ENCODE data around the gene PURB.

The PURB gene

DNA sequence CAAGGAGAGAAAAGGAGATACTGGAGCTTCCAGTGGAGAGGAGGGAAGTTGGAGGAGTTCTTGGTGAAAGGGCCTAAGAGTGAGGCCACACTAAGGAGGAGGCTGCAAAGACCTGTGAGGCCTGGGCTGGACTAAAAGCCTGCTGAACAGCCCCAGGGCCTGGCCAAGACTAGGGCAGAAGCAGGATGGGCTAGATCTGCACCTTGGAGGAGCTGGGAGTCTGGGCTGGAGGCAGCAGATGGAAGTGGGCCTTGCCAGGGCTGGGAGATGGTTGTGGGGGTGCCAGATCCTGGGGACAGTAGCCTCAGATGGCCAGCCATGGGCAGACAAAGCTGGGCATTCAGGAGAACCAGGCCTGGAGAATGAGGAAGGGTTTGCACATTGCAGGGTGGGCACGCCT, 6.5 kb upstream of the PURB start:
- no peak overlapping the region for H3K4me3 ChIP-seq (ENCODE audit: extremely low read depth, insufficient read depth, low read length, poor library complexity, severe bottlenecking)
- no peaks in the 10 kb centered on the region for H3K36me3 ChIP-seq (ENCODE audit: control insufficient read depth, insufficient read depth, low read length)
- no peaks in the 10 kb centered on the region for H3K9me3 ChIP-seq (ENCODE audit: control insufficient read depth, low read length)
- 82 to 100% methylated on average over 1 of the region's 1 CpG for WGBS, 2 experiments (ENCODE audit: insufficient coverage in 2 of 2)
- no peaks in the 10 kb centered on the region for H3K4me1 ChIP-seq (ENCODE audit: control insufficient read depth, insufficient read depth, low read length, poor library complexity, severe bottlenecking)
- no peak overlapping the region for H3K27ac ChIP-seq (ENCODE audit: low read depth, low read length, severe bottlenecking)

DNA sequence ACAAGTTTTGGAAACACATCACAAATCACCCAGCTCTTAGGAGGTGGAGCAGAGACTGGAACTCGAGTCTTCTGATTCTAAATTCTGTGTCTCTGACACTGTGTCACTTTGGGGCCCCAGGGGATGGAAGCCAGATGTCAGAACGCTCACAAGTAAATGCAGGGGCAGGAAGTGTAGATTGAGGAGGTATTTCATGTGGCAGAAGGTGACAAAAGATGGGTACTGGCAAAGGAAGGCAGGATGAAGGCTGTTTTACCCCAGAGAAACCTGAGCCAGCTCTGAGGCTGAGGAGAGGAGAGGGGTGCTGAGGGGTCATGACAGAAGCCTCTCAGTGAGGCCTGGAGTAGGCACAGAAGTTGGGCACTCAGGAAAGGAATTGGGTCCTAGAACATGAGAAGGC, 6.0 kb upstream of the PURB start:
- Histone ChIP-seq H3K9me3 (ENCODE audit: control insufficient read depth, low read length) (no peaks in the 10 kb centered on the region), H3K27ac (ENCODE audit: low read depth, low read length, severe bottlenecking) (no peak overlapping the region), H3K36me3 (ENCODE audit: control insufficient read depth, insufficient read depth, low read length) (no peaks in the 10 kb centered on the region), H3K4me1 (ENCODE audit: control insufficient read depth, insufficient read depth, low read length, poor library complexity, severe bottlenecking) (no peaks in the 10 kb centered on the region), H3K4me3 (ENCODE audit: extremely low read depth, insufficient read depth, low read length, poor library complexity, severe bottlenecking) (no peak overlapping the region)
- WGBS, 2 experiments (ENCODE audit: insufficient coverage in 2 of 2): 55 to 79% methylated on average over 2 of the region's 2 CpGs

DNA sequence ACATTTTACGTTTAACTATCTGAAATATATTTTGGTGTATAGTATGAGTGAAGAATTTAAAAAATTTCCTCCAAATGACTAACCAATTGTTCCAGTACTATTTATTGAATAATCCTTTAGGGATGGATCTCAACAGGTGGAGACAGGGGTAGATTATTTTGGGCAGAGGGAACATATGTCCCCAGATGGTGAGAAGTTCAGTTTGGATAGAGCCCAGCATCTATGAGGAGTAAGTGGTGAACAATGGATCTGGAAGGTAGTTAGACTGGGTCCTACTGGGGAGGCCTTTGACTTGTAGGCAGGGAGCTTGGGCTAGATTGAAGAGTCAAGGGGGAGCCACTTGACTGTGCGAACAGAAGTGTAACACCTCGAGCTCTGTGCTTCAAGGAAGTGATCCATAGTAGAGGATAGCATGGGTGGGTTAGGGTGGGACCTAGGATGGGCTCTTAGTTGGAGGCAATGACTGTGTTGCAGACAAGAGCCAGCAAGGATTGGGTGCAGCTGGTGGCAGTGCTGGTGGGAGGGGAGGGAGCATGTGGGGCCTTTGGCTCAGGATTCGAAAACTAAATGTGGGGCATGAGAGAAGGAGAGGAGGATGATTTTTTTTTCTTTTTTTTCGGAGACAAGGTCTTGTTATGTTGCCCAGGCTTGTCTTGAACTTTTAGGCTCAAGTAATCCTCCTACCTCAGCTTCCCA, 3.9 kb upstream of the PURB start:
- 53 to 86% methylated on average over 2 to 3 of the region's 5 CpGs for WGBS, 2 experiments (ENCODE audit: insufficient coverage in 2 of 2)

DNA sequence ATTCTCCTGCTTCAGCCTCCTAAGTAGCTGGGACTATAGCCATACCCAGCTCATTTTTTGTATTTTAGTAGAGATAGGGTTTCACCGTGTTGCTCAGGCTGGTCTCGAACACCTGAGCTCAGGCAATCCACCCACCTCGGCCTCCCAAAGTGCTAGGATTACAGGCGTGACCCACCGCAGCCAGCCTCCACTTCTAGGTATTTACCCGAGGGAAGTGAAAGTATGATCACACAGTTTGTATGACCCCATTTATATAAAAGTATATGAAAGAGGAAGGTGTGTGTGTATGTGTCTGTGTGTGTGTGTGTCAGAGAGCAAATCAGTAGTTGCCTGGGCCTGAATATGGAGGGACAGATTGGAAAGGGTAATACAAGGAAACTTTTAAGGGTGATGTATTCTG, 2.0 kb upstream of the PURB start:
- Histone ChIP-seq H3K36me3 (ENCODE audit: control insufficient read depth, insufficient read depth, low read length) (peaks cover 20% of the 10 kb centered on the region), H3K27ac (ENCODE audit: low read depth, low read length, severe bottlenecking) (no peak overlapping the region), H3K4me3 (ENCODE audit: extremely low read depth, insufficient read depth, low read length, poor library complexity, severe bottlenecking) (no peak overlapping the region), H3K4me1 (ENCODE audit: control insufficient read depth, insufficient read depth, low read length, poor library complexity, severe bottlenecking) (peaks cover 15% of the 10 kb centered on the region), H3K9me3 (ENCODE audit: control insufficient read depth, low read length) (no peaks in the 10 kb centered on the region)
- WGBS, 2 experiments (ENCODE audit: insufficient coverage in 2 of 2): 87 to 100% methylated on average over 3 to 5 of the region's 6 CpGs

More for the DNA sequence above, 3.9 kb upstream of the PURB start:
- H3K36me3 ChIP-seq (ENCODE audit: control insufficient read depth, insufficient read depth, low read length): peaks cover 1% of the 10 kb centered on the region
- H3K4me1 ChIP-seq (ENCODE audit: control insufficient read depth, insufficient read depth, low read length, poor library complexity, severe bottlenecking): no peaks in the 10 kb centered on the region
- no peak overlapping the region for H3K4me3 ChIP-seq (ENCODE audit: extremely low read depth, insufficient read depth, low read length, poor library complexity, severe bottlenecking)
- no peaks in the 10 kb centered on the region for H3K9me3 ChIP-seq (ENCODE audit: control insufficient read depth, low read length)
- no peak overlapping the region for H3K27ac ChIP-seq (ENCODE audit: low read depth, low read length, severe bottlenecking)

DNA sequence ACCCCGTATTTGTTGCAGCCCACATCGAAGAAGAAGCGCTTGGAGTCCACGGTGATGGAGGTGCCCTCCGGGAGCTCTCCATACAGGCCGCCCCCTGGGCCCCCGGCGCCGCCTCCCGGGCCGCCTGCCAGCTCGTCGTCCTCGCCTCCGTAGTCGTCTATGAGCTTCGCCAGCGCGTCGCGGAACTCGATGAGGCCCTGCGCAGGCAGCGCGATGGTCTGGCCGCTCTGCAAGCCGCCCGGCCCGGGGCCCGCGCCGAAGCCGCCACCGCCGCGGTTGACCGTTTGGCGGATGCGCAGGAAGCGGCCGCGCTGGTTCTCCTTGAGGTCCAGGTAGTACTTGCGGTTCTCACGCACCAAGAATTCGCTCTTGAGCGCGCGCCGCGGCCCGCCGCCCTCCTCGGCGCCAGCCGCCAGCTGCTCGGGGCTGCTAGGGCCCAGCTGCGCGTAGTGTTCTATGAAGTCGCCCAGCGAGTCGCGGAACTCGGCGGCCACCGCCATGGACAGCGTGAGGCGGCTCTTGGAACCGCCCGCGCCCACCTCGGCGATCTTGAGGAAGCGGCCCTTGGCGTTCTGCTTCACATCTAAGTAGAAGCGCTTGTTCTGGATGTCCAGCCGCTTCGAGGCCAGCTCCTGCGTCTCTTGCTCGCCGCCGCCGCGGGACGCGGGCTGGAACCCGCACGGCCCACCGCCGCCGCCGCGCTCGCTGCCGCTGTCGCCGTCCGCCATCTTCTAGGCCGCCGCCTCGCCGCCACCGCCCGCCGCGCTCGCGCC, 523 bp downstream of the PURB start:
- Histone ChIP-seq H3K36me3 (ENCODE audit: control insufficient read depth, insufficient read depth, low read length) (peaks cover 36% of the 10 kb centered on the region), H3K4me1 (ENCODE audit: control insufficient read depth, insufficient read depth, low read length, poor library complexity, severe bottlenecking) (peaks cover 17% of the 10 kb centered on the region), H3K27ac (ENCODE audit: low read depth, low read length, severe bottlenecking) (peak overlapping the region; percentile 79), H3K4me3 (ENCODE audit: extremely low read depth, insufficient read depth, low read length, poor library complexity, severe bottlenecking) (peak overlapping the region; percentile 83), H3K9me3 (ENCODE audit: control insufficient read depth, low read length) (no peaks in the 10 kb centered on the region)
- WGBS, 2 experiments (ENCODE audit: insufficient coverage in 2 of 2): 0% methylated on average over 63 to 99 of the region's 107 CpGs

DNA sequence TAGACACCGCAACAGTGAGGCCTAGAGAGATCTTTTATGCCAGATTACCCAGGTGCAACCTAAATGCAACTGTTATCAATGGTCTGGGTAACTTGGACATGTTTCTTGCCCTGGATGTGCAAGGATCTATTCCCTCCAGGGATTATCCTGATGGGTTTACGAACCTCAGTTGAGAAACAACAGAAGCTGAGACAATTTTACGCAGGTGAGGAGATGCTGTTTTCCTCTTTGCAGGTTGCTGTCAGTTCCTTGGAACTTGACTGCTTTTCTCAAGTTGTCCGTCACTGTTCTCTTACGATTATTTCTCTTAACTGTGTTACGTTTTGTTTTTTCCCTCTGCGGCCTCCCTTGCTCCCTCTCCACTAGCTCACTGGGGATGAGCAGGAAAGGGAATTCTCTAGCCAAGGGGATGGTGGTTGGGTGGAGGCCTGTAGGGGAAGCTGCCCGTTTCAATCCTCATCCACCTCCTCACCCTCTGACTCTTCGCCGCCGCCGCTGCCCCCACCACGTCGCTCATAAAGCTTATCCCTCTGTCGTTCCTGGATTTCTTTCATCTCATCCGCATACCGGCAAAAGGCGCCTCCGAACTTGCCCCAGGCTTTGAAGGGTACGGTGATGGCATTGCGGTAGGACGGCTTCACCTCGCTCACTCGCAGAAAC, 1.2 kb downstream of the PURB start:
- peak overlapping the region; percentile 83 for H3K4me3 ChIP-seq (ENCODE audit: extremely low read depth, insufficient read depth, low read length, poor library complexity, severe bottlenecking)
- H3K27ac ChIP-seq (ENCODE audit: low read depth, low read length, severe bottlenecking): peak overlapping the region; percentile 79
- H3K4me1 ChIP-seq (ENCODE audit: control insufficient read depth, insufficient read depth, low read length, poor library complexity, severe bottlenecking): peaks cover 17% of the 10 kb centered on the region
- peaks cover 40% of the 10 kb centered on the region for H3K36me3 ChIP-seq (ENCODE audit: control insufficient read depth, insufficient read depth, low read length)
- WGBS, 2 experiments (ENCODE audit: insufficient coverage in 2 of 2): 23 to 29% methylated on average over 14 to 20 of the region's 24 CpGs
- no peaks in the 10 kb centered on the region for H3K9me3 ChIP-seq (ENCODE audit: control insufficient read depth, low read length)

DNA sequence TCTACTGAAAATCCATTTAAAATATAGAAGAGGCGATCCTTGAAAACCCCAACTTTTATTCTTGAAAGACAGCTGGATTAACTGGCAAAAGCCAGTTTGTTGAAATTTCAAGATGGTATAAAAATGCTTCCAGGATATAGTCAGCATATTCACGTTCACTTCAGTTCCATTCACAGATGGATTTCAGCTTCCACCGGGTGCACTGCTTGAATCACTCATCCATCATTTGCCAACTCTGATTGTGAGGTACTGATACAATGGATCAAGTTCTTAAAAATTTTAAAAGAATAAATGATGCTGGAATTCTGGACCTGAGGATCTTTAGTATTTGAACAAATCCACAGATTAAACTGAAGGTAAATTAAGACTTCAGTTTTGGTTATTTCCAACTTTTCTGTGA, 2.4 kb downstream of the PURB start:
- Histone ChIP-seq H3K36me3 (ENCODE audit: control insufficient read depth, insufficient read depth, low read length) (peaks cover 42% of the 10 kb centered on the region), H3K27ac (ENCODE audit: low read depth, low read length, severe bottlenecking) (no peak overlapping the region), H3K4me3 (ENCODE audit: extremely low read depth, insufficient read depth, low read length, poor library complexity, severe bottlenecking) (peak overlapping the region; percentile 83), H3K4me1 (ENCODE audit: control insufficient read depth, insufficient read depth, low read length, poor library complexity, severe bottlenecking) (peaks cover 17% of the 10 kb centered on the region), H3K9me3 (ENCODE audit: control insufficient read depth, low read length) (no peaks in the 10 kb centered on the region)
- 80% methylated on average over 1 of the region's 3 CpGs; no CpG with 5 or more reads in 1 of the 2 experiments for WGBS, 2 experiments (ENCODE audit: insufficient coverage in 2 of 2)

DNA sequence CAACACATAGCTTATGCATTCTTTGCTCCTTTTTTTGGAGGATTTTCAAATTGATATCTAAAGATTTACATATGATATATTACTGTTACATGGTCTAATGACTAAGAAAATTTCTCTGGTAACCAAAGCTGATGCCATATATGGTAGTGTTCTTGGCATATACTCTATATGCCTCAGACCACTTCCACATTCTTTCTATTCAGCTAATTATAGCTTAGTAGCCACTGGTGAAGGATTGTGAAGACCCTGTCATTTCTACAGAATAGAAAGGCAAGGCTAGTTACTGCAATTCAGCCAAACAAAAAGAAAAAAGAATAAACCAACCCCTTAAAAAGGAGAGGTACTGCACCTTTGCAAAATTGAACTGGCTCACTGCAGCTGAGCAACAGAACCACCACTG, 3.7 kb downstream of the PURB start:
- Histone ChIP-seq H3K4me3 (ENCODE audit: extremely low read depth, insufficient read depth, low read length, poor library complexity, severe bottlenecking) (peak overlapping the region; percentile 83), H3K36me3 (ENCODE audit: control insufficient read depth, insufficient read depth, low read length) (peaks cover 47% of the 10 kb centered on the region), H3K4me1 (ENCODE audit: control insufficient read depth, insufficient read depth, low read length, poor library complexity, severe bottlenecking) (peaks cover 17% of the 10 kb centered on the region), H3K9me3 (ENCODE audit: control insufficient read depth, low read length) (no peaks in the 10 kb centered on the region), H3K27ac (ENCODE audit: low read depth, low read length, severe bottlenecking) (peak overlapping the region; percentile 17)

DNA sequence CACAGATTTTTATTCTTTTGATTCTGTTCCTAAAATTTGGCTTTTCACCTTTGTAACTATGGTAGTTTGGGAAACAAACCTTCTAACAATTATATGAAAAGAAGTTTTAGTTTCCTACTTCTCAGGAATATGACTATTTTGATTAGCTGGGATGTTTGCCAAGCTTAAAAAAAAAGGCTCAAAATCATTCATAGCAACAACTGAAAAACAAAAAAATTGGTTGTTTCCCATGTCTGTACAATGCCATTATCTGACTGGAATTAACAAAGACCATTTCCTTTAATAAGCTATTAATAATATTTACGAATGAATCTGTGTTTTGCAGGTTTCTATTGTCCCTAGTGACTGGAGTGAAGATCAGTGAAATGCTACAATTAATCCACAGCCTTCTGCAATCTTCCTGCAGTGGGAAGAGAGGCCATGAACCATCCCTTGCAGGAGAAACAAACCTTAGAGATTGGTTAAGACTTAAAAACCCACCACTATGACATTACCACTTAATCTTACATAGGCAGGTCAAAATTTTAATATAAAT, 4.2 kb downstream of the PURB start:
- no peaks in the 10 kb centered on the region for H3K9me3 ChIP-seq (ENCODE audit: control insufficient read depth, low read length)
- H3K27ac ChIP-seq (ENCODE audit: low read depth, low read length, severe bottlenecking): no peak overlapping the region
- H3K36me3 ChIP-seq (ENCODE audit: control insufficient read depth, insufficient read depth, low read length): peaks cover 47% of the 10 kb centered on the region
- no CpG with 5 or more reads among the region's 1 CpG for WGBS, 2 experiments (ENCODE audit: insufficient coverage in 2 of 2)
- peaks cover 17% of the 10 kb centered on the region for H3K4me1 ChIP-seq (ENCODE audit: control insufficient read depth, insufficient read depth, low read length, poor library complexity, severe bottlenecking)
- H3K4me3 ChIP-seq (ENCODE audit: extremely low read depth, insufficient read depth, low read length, poor library complexity, severe bottlenecking): peak overlapping the region; percentile 83

DNA sequence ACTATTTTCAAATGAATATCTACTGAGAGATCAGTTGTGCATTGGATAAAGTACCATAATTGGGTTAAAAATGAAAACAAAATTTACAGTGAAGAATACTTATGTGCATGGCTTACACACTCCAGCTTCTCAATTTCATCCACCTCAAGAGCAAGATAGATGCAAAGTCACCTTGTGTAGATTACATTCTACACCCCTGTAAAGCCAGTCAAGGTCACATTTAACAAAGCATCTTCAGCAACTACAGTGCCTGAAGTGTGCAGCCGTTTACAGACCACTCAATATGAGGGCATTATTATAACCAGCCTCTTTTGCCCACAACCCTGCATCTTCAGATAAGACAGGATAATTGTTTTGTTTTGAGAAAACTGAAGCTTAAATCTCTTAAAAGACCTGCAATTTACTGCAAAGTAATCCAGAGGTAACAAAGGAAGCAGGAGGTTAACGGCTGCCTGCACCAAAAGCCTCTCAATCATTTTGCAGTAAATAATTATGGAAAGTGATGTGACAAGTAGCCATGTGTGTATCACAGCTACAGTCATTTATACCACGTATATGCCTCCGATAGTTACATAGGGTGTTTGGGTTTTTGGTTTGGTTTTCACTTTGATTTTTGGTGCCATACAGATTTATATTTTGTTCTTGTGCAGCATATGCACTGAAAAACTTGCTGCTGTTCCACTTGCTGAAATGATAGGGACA, 4.9 kb downstream of the PURB start:
- no peaks in the 10 kb centered on the region for H3K9me3 ChIP-seq (ENCODE audit: control insufficient read depth, low read length)
- H3K4me1 ChIP-seq (ENCODE audit: control insufficient read depth, insufficient read depth, low read length, poor library complexity, severe bottlenecking): peaks cover 17% of the 10 kb centered on the region
- H3K36me3 ChIP-seq (ENCODE audit: control insufficient read depth, insufficient read depth, low read length): peaks cover 47% of the 10 kb centered on the region
- 100% methylated on average over 3 of the region's 4 CpGs; no CpG with 5 or more reads in 1 of the 2 experiments for WGBS, 2 experiments (ENCODE audit: insufficient coverage in 2 of 2)
- no peak overlapping the region for H3K4me3 ChIP-seq (ENCODE audit: extremely low read depth, insufficient read depth, low read length, poor library complexity, severe bottlenecking)
- H3K27ac ChIP-seq (ENCODE audit: low read depth, low read length, severe bottlenecking): no peak overlapping the region

Measured in mesodermal cell (in vitro differentiated cells).